Activated CD8-positive, alpha-beta memory T cell treated with anti-CD3 and anti-CD28 coated beads, Interleukin-2, amount 50 U/mL, for 1 hour (primary cell): ENCODE data around the gene IGFBPL1.
"Not testable (repeated sequence)": the region's sequence is repeated elsewhere in the genome, so short reads cannot be mapped to it uniquely, and the experiment has no call there.

ENCODE experiments used
- DNase-seq: peaks from one replicate; pipeline ENCODE4 v3.0.0-alpha.2; 2020; ENCODE audit errors: extremely low read depth

IGFBPL1 gene

DNA sequence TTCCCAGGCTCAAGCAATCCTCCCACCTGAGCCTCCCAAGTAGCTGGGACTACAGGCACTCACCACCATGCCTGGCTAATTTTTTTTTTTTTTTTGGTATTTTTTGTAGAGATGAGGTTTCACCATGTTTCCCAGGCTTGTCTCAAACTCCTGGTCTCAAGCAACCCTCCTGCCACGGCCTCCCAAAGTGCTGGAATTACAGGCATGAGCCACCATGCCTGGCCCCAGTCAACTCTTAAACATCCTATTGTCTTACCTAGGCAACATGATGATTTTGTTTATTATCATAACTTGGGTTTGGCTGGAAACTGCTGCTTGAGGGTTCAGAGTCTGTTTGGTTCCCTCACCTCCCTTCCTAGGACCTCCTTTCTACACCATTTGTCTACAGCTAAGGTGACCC, 25.1 kb downstream of the IGFBPL1 start:
- DNase-seq, result not testable (repeated sequence)

DNA sequence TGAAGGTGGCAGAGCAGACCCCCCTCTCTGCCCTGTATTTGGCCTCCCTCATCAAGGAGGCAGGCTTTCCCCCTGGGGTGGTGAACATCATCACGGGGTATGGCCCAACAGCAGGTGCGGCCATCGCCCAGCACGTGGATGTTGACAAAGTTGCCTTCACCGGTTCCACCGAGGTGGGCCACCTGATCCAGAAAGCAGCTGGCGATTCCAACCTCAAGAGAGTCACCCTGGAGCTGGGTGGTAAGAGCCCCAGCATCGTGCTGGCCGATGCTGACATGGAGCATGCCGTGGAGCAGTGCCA, 27.9 kb downstream of the IGFBPL1 start:
- DNase-seq, result no peak

DNA sequence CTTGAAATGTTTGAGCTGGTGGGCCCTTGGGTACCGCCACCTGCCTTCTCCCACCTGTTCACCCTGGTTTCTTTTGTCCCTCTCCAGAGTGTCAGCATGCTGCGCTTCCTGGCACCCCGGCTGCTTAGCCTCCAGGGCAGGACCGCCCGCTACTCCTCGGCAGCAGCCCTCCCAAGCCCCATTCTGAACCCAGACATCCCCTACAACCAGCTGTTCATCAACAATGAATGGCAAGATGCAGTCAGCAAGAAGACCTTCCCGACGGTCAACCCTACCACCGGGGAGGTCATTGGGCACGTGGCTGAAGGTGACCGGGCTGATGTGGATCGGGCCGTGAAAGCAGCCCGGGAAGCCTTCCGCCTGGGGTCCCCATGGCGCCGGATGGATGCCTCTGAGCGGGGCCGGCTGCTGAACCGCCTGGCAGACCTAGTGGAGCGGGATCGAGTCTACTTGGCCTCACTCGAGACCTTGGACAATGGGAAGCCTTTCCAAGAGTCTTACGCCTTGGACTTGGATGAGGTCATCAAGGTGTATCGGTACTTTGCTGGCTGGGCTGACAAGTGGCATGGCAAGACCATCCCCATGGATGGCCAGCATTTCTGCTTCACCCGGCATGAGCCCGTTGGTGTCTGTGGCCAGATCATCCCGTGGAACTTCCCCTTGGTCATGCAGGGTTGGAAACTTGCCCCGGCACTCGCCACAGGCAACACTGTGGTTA, 28.4 kb downstream of the IGFBPL1 start:
- no peak for DNase-seq

DNA sequence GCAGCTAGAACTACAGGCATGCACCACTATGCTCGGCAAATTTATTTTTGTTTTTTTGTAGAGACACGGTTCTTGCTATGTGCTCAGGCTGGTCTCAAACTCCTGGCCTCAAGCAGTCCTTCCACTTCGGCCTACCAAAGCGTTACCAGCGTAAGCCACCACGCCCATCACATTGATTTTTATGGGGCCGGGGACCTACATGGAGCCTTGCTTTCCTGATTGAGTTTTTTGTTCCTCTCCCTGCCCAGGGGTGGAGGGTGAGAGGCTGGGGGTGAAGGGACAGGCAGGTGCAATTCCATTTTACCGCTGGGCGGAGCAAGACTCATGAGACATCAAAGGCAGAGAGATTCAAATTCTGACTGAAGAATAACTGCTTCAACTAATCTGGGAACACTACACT, 29.8 kb downstream of the IGFBPL1 start:
- no peak for DNase-seq

DNA sequence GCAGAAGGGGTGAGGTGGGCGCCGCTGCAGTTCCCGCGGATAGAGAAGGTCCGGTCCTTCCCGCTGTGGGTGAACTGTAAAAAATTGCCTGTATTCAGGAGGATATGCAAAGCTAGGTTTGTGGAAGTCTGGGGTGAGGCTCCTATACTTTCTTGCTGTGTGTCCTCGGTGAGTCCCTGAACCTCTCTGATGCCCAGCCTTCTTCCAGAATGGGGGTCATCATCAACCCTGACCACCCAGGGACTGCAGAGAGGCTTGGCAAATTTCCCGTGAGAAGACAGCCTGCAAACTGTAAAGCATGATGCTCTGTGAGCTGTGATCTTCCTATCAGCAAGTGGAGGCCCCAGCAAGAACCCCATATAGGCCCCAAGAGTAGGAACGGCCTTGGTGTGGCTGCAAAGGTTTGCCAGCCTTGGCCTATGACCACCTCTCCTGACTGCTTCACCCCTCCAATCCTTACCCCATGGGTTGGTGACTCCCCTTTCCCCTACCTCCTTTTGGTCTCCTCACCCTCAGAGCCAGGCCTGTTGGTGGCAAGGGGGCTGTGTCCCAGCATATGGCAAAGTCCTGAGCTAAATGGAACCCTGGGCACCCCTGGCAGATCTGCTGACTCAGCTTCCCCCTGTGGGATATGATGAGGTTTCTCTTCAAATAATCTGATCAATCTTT, 31.0 kb downstream of the IGFBPL1 start:
- no peak for DNase-seq

DNA sequence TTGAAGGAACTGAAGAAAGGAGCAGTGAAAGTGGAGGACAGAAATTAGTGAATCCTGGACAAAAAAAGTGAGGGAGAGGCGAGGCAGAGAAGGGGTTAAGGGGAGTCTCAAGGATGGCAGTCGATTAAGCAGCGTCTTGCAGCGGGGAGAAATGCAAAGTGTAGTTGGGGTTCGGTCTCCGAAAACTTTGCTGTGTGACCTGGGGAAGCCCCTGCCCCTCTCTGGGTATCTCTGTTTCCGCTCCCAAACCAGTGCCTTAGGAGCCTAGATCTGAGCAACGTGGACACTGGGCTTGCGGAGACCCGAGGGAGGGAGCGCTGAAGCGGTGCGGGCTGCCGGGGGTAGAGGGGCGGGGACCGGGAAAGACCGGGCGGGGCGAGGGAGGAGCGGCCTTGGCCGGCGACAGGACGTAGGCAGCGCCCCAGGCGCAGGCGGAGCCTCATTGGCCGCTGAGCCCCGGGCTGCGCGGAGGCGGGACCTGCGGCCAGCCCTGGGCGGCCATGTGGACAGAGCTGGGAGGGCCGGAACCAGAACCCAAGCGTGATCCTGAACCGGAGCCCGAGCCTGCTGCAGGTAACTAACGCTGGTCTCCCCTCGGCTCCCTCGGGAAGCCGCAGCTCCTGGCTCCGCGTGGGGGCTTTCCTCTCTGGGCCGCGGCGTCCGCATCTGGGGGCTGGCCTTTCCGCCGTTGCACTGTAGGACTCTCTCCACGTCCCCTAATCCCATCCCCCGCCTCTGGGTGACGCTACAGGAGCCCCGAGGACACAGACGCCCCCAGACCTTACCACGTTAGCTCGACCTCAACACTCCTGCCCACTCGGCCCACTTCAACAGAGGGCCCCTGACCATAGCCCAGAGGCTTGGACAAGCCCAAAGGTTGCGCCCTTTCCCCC, 31.8 kb downstream of the IGFBPL1 start, which contains the start of gene ALDH1B1:
TSS of gene ALDH1B1 (plus strand) at position 468 of the 893 bp plus-strand sequence. CDS start 3,047 bp downstream, outside the sequence.
- DNase-seq, result peak; percentile 13

DNA sequence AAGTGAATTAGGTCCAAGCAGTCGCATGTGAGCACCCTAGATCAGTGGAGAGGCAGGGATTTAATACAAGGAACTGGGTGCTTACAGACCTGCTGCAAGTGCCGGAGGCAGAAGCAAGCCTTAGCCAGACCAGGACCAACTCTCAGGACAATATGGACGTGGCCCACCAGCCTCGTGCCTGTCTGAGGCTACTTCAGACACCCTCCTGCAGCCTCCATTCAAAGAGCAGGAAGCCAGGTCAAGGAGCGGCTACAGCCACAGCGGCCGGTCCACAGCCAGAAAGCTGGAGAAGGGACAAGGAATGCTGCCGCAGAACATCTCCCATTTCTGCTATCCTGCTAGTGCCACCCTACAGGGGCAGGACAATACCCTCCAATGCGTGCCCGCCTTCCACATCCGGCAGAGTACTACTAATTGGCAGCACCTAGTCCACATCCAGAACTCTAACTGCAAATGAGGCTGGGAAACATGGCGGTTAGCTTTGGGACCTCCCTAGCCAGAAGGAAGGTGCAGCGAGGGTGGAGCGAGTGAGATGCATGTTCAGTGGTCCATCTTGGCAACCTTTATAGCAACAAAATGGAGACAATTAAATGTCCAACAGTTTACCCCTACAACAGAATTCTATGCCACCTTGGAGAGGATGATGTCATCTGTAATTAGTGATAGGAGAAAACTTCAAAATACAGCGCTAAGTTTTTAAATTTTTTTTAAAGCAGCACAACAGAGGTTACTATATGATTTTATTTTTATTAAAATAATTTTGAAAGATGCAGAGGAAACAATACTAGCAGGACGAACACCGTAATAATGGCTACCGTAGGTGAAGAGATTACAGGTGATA, 32.8 kb downstream of the IGFBPL1 start:
- no peak for DNase-seq

DNA sequence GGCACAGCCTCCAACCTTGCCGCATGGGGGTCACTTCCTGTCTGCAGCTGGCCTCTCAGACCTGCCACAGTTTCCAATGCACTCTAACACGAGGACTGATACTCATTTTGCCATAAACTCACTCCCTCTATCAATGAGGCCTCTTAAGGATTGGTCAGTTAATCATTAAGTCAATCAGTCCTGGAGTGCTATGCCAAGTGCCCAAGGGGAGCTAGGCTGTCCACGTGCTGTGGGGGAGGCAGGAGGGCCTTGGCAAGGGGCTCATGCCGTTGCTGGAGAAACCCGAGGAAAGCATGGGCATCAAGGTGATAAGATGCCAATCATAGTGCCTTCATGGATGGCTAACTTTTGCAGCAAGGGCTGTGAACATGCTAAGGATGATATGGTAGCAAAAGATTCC, 33.4 kb downstream of the IGFBPL1 start:
- DNase-seq, result no peak

DNA sequence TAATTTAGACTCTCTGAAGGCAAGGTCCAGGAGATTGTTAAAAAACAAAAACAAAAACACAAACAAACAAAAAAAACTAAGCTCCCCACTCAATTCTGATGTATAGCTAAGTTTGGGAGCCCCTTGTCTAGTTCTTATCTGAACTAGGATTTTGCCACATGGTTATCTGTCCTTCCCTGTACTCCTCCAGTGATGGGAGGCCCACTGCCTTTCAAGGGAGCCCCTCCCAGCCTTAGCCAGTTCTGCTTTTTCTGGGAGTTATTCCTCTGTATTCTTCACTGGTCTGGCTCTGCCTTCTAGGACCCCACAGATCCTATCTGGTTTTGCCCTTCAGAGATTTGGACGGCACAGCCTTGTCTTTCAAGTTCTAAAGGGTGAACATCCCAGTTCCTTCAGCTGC, 33.8 kb downstream of the IGFBPL1 start:
- no peak for DNase-seq

DNA sequence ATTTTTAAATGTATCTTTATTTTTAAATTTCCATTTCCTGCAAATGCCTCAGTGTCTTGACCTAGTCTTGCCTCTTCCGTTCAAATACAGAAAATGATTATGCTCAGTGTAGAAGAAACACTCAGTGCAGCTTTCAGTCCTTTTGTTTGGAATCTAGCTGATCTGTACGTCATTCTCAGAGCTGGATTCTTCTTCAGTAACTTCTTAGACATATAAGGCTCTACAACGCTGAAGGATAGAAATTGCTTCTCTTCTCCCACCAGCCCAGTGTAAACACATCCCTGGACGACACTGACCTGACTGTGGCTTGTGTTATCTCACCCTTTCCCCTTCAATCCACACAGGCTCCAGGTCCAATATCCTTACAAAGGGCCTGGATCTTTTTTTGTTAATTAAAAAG, 34.9 kb downstream of the IGFBPL1 start:
- DNase-seq, result no peak

DNA sequence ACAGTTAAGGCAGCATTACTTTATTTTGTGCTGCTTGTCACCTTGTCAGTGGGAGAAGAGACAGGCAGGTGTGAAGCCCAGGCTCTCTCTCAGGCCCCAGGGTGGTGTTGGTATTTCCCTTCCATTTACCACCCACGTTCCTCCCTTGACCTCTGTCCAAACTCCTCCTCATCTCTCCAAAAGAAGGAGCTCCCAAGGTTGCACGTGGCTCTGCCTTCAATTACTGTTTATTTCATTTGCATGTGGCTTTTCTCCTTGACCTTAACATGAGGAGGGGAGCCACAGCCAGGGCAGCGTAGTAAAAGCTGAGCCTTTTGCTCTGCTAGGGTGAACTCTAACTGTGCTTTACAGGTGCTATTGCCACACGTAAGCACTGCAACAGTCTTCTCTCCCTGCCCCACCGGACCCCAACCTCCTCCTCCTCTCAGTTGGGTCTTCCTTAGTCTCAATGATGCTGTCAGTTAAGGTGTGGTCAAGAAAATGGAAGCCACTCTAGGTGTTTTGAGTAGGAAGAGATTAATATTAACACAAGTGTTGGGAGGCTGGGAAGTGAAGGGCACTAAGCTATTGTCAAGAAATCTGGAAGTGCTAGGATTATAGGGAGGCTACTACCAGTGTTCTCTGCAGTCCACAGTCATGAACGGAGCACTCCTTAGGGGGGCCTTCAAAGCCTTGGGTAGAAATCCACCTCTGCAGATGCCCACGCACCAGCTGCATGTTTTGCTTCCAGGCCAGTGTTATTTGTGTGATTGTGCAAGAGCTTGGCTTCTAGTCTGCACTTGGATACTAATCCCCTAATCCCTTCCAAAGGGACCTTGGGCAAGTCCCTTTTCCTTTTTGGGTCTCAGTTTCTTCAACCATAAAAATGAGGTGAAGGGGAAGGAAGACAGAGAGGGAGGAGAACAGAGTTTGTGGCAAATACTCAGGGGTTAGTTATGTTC, 35.7 kb downstream of the IGFBPL1 start:
- no peak for DNase-seq

DNA sequence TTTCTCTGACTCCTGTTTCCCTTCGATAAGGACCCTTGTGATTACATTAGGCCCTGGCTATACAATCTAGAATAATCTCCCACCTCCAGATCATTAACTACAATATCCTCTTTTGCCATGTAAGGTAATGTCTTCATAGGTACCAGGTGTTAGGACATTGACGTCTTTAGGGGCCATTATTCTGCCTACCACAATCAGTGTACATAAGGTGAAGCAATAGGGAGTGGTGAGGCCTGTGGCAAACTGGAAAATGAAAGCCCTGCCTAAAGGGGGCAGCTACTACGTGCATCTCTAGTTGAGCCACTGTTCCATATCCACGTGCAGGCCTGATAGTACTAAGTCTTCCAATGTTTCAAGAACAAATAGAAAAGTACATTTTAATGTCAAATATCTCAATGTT, 36.5 kb downstream of the IGFBPL1 start:
- no peak for DNase-seq

DNA sequence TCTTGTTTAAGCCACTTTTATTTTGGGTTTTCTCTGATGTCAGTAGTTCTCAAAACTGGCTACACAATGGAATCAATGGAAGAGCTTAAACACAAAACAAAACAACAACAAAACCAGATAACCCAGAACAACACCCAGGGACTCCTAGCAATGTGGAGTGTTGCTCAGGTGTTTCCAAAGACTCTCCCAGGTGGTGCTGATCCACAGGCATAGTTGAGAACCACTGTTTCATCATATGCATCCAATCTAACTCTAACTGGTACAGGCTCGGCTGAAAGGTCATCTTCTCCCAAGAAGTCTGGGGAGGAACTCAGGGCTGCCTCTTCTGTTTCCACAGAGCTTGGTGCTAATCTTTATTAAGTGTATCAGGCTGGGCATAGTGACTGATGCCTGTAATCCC, 37.2 kb downstream of the IGFBPL1 start:
- no peak for DNase-seq

DNA sequence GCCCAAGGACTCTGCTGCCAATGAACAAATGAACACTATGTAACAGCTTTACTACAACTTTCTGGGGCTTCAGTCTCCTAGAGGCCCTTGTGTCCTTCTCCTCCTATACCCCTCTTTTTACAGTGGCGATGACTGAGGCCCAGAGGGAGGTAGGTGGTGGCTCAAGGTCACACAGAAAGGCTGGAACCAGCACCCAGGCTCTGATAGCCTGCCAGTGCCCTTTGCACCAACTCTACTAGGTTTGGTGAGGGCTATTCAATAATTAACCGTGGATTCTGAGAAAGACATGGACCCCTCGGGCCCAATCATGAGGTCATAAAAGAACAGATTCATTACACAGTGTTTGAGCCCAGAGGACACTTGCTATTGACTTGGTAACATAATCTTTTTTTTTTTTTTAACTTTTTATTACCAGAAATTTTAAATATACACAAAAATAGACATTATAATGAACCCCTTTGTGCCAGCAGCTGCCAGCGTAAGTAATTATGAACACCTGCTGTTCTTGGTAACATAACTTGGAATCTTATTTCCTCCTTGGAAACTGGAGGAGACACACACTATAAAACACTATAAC, 37.8 kb downstream of the IGFBPL1 start:
- no peak for DNase-seq

DNA sequence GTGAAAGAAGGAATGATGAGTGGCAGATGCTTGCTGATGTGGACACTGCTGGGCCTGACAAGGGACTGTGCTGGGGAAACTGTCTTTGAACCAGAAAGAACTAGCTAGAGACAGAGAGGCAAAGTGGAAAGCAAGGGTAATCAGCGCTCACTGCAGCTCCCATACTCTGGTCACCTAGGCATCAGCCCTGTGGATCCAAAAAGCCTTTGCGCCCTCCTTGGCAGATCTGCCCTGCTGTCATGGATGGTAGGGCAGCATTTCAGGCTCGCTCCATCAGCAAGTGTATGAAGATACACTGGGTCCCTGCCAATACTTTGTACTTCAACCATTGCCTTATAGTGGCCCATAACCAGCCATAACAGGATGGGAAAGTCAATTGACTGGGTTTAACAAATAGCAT, 38.4 kb downstream of the IGFBPL1 start:
- no peak for DNase-seq

DNA sequence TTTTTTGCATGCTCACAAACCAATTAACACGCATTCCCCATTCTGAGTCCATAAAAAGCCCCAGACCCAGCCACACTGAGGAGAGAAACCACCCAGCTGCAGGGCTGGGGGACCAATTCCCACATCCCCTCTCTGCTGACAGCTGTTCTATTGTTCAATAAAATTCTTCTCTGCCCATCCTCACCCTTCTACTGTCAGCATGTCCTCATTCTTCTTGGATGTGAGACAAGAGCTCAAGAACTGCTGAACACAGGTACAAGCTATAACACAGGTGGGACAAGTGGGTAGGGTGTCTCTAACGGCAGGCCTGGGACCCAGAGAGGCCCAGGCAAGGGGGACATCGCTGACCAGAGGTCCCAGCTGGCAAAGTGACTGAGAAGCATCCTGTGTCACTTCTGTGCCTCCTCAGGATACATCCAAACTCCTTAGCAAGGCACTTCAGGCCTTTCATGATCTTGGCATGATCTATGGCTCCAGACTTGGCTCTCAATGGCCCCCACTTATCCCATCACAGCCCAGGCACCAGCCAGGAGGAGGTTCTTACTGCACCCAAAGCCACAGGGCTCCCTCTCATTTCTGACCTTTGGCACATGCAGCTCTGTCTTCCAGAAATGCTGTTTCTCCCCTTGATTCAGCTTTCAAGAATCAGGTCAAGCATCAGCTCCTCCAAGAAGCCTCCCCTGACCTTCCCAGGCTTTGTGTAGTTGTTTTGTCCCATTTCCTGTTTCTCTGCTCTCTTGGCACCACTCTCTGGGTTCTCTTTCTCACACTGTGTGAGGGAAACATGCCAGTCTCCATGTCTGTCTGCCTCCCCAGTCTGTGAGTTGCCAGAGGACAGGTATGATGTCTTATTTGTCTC, 39.0 kb downstream of the IGFBPL1 start:
- no peak for DNase-seq

DNA sequence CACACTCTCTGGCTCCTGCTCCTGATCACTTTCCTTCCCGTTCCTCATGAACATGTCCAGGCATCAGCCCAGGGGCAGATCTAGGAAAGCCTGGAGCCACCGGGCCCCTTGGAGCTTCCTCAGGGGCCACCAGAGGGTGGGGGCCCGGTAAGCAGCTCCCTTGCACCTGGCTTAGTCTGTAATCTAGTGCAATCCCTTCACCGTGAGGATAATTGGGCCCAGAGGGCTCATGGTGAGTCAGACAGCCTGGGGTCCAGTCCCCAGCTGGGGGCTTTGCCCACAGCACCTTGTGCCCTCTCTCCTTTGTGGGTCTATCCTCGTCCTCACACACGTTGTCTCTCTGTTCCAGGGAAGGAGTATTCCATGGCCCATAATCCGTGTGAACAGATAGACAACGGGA, 42.1 kb downstream of the IGFBPL1 start:
- no peak for DNase-seq

DNA sequence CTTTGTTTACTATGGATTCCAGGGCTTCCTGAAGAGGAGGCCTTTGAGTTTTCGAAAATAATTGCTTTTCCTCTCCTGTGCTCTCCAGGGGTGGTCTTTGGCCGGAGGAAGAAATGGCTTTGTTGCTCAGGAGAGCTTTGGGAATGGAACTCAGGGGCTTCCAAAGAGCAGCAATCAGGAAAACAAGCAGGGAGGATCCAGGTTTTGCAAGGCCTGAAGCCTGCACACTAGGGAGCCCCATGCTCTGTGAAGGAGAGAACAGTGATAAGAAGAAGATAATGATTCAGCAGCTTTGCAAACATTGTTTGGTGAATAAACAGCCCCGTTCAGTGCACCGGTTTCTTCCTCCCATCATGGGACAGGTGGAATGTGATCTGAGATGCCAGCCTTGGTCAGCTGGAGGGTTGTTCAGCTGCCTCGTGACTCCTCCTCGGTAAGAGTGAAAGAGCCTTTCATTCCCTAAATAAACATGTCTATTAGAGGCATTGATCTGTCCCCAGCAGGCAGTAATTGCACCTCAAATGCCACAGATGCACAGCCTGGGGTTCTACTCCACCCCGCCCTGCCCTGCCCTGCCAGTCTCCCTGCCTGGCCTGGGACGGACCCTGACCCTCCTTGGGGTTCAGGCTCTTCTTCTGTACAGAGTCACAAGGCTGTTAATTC, 43.3 kb downstream of the IGFBPL1 start:
- no peak for DNase-seq
